Osteoblast (primary cell): ENCODE data around the gene CCDC144A. TPM values are rescaled to one million over a fixed set of nuclear protein-coding genes. Genes with fewer than 3 reads are reported as not detected.
"Not testable (repeated sequence)": the region's sequence is repeated elsewhere in the genome, so short reads cannot be mapped to it uniquely, and the experiment has no call there.

Experiments used
- DNase-seq: peaks from one replicate; pipeline ENCODE4 v3.0.0; 2011; ENCODE audit warnings: low spot score, mixed read lengths; ENCODE audit not compliant: insufficient read length; ENCODE audit errors: missing footprints
- H2AFZ ChIP-seq: 2 replicates; pipeline ENCODE4 v1.6.0; 2011; ENCODE audit warnings: mild to moderate bottlenecking, low read length
- H3K27ac ChIP-seq: 2 replicates; pipeline ENCODE4 v1.5.1; 2011; ENCODE audit warnings: mild to moderate bottlenecking, low read depth, low read length, moderate library complexity
- H3K27me3 ChIP-seq: 2 replicates; pipeline ENCODE4 v1.6.0; 2012; ENCODE audit warnings: mild to moderate bottlenecking, control low read depth, inconsistent platforms, low read length, moderate library complexity; ENCODE audit not compliant: insufficient read depth
- H3K36me3 ChIP-seq: 2 replicates; pipeline ENCODE4 v1.5.1; 2011; ENCODE audit warnings: mild to moderate bottlenecking, low read length, control low read depth, moderate library complexity; ENCODE audit not compliant: insufficient read depth
- H3K4me1 ChIP-seq: 2 replicates; pipeline ENCODE4 v1.5.1; 2011; ENCODE audit warnings: mild to moderate bottlenecking, low read length, control low read depth, moderate library complexity; ENCODE audit not compliant: insufficient read depth
- H3K4me2 ChIP-seq: 2 replicates; pipeline ENCODE4 v1.6.0; 2011; ENCODE audit warnings: mild to moderate bottlenecking, low read length; ENCODE audit not compliant: insufficient read depth
- H3K4me3 ChIP-seq: fragments of 200-600 bp; sonication (generic); 3 replicates; pipeline ENCODE4 v1.5.1; 2012; ENCODE audit warnings: mild to moderate bottlenecking, low read length, inconsistent platforms; ENCODE audit not compliant: insufficient read depth
- H3K79me2 ChIP-seq: 2 replicates; pipeline ENCODE4 v1.6.0; 2012; ENCODE audit warnings: mild to moderate bottlenecking, low read length, control low read depth, inconsistent platforms; ENCODE audit not compliant: insufficient read depth
- H3K9me3 ChIP-seq: 2 replicates; pipeline ENCODE4 v1.5.1; 2011; ENCODE audit warnings: low read depth, low read length, control low read depth
- H4K20me1 ChIP-seq: 2 replicates; pipeline ENCODE4 v1.6.0; 2012; ENCODE audit warnings: mild to moderate bottlenecking, low read length, control low read depth; ENCODE audit not compliant: insufficient read depth
- total RNA-seq: library from RNA; depleted of rRNA; stranded (reverse); fragments of >200 nt; gene quantifications from 2 replicates; pipeline ENCODE4 v1.2.3, GENCODE V29; 2012
- TF ChIP-seq, protein P1 (sequence below): IDR thresholded peaks from 2 replicates; pipeline ENCODE4 v1.5.1; 2011; ENCODE audit warnings: mild to moderate bottlenecking, low read depth, low read length, moderate library complexity; ENCODE audit errors: extremely low read depth

CCDC144A gene
- total RNA-seq, 1 donor: 11.2 TPM

DNA sequence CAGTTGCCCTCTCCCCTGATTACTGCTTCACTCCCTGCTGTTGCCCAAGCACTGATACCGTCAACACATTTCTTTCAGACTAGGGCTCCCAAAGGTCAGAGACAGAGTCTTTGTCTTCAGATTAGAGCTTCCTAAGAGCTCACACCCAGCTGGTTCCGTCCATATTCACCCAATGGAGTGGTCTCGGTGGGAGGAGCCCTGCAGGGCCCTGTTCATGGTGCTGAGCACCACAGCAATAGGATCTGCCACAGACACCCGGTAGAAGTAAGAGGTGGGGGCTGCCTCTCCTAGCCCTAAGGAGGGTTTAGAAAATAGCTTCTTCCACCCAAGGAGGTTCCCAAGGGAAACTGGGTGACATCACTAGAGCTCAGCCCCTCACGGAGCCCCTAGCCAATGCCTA is 128.3 kb downstream of the CCDC144A start:
- no peaks in the 10 kb centered on the region for H3K36me3 ChIP-seq
- no peak overlapping the region for H3K4me3 ChIP-seq
- no peak overlapping the region for H3K27ac ChIP-seq
- H3K4me2 ChIP-seq: no peak overlapping the region
- no peaks in the 10 kb centered on the region for H3K9me3 ChIP-seq
- TF ChIP-seq, protein P1, sequence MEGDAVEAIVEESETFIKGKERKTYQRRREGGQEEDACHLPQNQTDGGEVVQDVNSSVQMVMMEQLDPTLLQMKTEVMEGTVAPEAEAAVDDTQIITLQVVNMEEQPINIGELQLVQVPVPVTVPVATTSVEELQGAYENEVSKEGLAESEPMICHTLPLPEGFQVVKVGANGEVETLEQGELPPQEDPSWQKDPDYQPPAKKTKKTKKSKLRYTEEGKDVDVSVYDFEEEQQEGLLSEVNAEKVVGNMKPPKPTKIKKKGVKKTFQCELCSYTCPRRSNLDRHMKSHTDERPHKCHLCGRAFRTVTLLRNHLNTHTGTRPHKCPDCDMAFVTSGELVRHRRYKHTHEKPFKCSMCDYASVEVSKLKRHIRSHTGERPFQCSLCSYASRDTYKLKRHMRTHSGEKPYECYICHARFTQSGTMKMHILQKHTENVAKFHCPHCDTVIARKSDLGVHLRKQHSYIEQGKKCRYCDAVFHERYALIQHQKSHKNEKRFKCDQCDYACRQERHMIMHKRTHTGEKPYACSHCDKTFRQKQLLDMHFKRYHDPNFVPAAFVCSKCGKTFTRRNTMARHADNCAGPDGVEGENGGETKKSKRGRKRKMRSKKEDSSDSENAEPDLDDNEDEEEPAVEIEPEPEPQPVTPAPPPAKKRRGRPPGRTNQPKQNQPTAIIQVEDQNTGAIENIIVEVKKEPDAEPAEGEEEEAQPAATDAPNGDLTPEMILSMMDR: no peak
- H4K20me1 ChIP-seq: no peaks in the 10 kb centered on the region
- H2AFZ ChIP-seq: no peak overlapping the region
- peaks cover 14% of the 10 kb centered on the region for H3K27me3 ChIP-seq
- no peaks in the 10 kb centered on the region for H3K79me2 ChIP-seq
- H3K4me1 ChIP-seq: no peaks in the 10 kb centered on the region
- peak; percentile 26 for DNase-seq

DNA sequence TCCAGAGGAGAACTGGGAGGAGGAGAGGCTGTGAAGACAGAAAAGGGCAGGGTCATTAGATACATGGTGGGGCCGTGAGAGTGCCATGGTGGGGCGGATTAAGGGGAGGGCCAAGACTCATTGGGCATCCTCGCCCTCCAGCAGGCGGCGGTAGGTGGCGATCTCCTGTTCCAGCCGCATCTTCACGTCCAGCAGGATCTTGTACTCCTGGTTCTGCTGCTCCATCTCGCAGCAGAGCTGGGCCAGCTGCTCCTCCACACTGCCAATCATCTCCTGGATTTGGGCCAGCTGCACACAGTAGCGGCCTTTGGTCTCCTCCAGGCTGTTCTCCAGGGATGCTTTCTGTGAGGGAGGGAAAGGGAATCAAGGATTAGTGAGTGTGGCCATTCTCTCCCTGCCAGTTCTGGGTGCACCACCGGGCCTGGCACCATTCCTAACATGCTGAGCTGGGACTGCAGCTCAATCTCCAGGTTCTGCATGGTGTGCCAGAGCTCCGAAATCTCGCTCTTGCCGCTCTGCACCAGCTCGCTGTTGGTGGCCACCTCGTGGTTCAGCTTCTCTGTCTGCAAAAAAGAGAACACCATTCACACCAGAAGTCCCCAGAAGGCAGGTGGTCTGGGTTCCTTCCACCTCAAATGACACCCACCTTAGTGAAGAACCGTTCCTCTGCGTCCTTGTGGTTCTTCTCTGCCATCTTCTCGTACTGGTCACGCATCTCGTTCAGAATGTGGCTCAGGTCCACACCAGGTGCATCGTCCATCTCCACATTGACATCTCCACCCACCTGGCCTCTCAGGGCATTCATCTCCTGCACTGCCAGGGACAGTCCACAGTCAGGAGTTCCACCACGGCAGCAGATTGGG is 129.0 kb downstream of the CCDC144A start:
- H3K36me3 ChIP-seq: no peaks in the 10 kb centered on the region
- TF ChIP-seq, protein P1: no peak
- peaks cover 14% of the 10 kb centered on the region for H3K27me3 ChIP-seq
- no peaks in the 10 kb centered on the region for H4K20me1 ChIP-seq
- H2AFZ ChIP-seq: no peak overlapping the region
- H3K9me3 ChIP-seq: no peaks in the 10 kb centered on the region
- no peak overlapping the region for H3K4me2 ChIP-seq
- no peaks in the 10 kb centered on the region for H3K79me2 ChIP-seq
- H3K27ac ChIP-seq: no peak overlapping the region
- DNase-seq: peak; percentile 19
- H3K4me3 ChIP-seq: no peak overlapping the region
- H3K4me1 ChIP-seq: no peaks in the 10 kb centered on the region

DNA sequence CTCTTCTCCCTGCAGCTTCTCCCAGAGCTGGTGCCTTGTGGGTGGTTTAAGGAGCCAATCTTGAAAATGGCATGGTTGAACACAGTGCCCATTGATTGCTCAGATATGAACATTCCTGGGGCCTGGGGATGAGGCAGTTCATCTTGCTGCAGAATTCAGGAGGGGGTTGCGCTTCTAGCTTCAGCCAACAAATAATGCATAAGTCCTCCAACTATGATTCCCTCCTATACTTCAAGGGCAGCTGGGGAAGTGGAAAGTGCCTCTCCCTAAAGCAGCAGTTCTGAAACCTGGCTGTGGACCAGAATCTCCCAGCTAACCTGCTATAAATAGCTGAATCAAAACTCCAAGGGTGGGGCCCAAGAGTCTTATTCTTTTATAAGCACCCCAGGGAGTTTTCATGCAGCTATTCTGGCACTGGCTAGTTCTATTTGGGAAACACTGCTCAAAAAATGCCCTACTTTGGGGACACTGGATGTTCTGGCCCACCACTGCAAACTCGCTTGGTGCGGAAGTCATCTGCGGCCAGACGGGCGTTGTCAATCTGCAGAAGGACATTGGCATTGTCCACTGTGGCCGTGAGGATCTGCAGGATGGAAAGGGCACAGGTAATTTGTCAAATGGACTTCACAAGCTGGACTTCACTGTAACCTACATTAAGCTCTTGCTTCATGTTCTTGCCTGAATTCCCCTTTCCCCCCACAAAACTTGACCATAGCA is 130.3 kb downstream of the CCDC144A start:
- Histone ChIP-seq H3K9me3 (no peaks in the 10 kb centered on the region), H4K20me1 (no peaks in the 10 kb centered on the region), H3K79me2 (no peaks in the 10 kb centered on the region), H3K4me3 (no peak overlapping the region), H3K27me3 (peaks cover 14% of the 10 kb centered on the region), H3K4me2 (no peak overlapping the region), H3K27ac (no peak overlapping the region), H3K4me1 (no peaks in the 10 kb centered on the region), H3K36me3 (no peaks in the 10 kb centered on the region), H2AFZ (no peak overlapping the region)
- TF ChIP-seq, protein P1: no peak
- DNase-seq: no peak

DNA sequence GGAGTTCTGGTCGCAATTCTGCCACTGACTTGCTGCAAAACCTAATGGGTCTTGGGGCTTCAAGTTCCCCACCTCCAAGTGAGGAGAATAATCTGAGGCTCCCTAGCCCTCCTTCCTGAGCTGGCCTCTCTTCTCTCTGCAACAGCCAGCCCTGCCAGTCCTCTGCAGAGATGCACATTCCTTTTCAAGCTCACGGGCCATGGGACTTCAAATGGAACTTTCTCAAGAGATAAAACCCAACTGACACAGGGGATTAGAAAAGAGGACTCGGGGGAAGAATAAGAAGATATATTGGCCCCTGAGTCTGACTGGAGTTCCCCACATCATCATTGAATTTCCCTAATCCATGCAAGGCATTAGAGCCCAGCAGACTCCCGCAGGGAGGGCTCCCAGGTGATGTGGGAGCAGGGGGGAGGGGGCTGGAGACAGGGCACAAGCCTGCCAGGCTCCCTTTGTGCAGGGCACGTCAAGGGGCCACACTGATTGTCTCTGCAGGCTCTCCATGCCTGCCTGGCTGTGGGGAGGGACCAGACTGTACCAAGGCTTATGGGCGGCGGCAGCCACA is 131.0 kb downstream of the CCDC144A start:
- TF ChIP-seq, protein P1: no peak
- H3K4me3 ChIP-seq: no peak overlapping the region
- peaks cover 14% of the 10 kb centered on the region for H3K27me3 ChIP-seq
- H3K4me2 ChIP-seq: no peak overlapping the region
- no peaks in the 10 kb centered on the region for H3K4me1 ChIP-seq
- no peak overlapping the region for H3K27ac ChIP-seq
- no peaks in the 10 kb centered on the region for H3K79me2 ChIP-seq
- H4K20me1 ChIP-seq: no peaks in the 10 kb centered on the region
- no peak overlapping the region for H2AFZ ChIP-seq
- DNase-seq: peak; percentile 66
- H3K9me3 ChIP-seq: no peaks in the 10 kb centered on the region
- no peaks in the 10 kb centered on the region for H3K36me3 ChIP-seq

DNA sequence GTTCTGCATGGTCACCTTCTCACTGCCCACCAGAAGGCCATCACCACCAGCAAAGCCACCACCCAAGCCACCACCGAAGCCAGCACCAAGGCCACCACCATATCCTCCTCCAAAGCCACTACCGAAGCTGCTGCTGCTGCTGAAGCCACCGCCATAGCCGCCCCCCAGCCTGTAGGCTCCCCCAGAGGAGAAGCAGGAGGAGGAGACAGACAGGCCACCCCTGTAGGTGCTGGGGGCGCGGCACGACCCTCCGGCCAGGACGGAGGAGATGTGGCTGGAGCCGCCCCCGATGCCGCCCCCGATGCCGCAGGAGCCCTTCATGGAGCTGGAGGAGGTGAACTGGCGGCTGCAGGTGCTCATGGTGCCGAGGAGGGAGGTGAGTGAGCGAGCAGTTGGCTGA is 132.1 kb downstream of the CCDC144A start:
- H3K79me2 ChIP-seq, H3K36me3 ChIP-seq, DNase-seq, H2AFZ ChIP-seq, H3K4me2 ChIP-seq, H3K4me3 ChIP-seq, H4K20me1 ChIP-seq, H3K9me3 ChIP-seq, H3K27ac ChIP-seq, H3K4me1 ChIP-seq: not testable (repeated sequence)
- peaks cover 13% of the 10 kb centered on the region for H3K27me3 ChIP-seq
